Calu3 (cell line): Measurements from ENCODE around the gene TNNI3K. TPM values are rescaled to one million over a fixed set of nuclear protein-coding genes. Genes with fewer than 3 reads are reported as not detected.

ENCODE experiments used
- BruUV-seq: library from RNA; stranded (reverse); fragments of 400-500 nt; replicated peaks from 2 replicates; lab custom pipeline; 2021; lab: Mats Ljungman, UMichigan
- CTCF ChIA-PET: fragments of 300-600 bp; sonication (Branson Sonifier 250); formaldehyde crosslinking; loops from one replicate; lab custom pipeline; 2022; ENCODE audit warnings: antibody characterized with exemption; lab: Charles Lee
- DNase-seq: peaks from one replicate; pipeline ENCODE4 v3.0.0; 2022
- H3K27ac Mint-ChIP-seq: one replicate; pipeline ENCODE4 v1.8.0; 2022; ENCODE audit warnings: mixed read lengths; ENCODE audit not compliant: unreplicated experiment
- H3K27me3 Mint-ChIP-seq: one replicate; pipeline ENCODE4 v1.8.0; 2022; ENCODE audit warnings: mixed read lengths; ENCODE audit not compliant: unreplicated experiment
- H3K36me3 Mint-ChIP-seq: one replicate; pipeline ENCODE4 v1.8.0; 2022; ENCODE audit warnings: mild to moderate bottlenecking, moderate library complexity, mixed read lengths; ENCODE audit not compliant: insufficient read depth, unreplicated experiment
- H3K4me1 Mint-ChIP-seq: one replicate; pipeline ENCODE4 v1.8.0; 2022; ENCODE audit warnings: mild to moderate bottlenecking, low read depth, mixed read lengths; ENCODE audit not compliant: unreplicated experiment
- H3K4me3 Mint-ChIP-seq: one replicate; pipeline ENCODE4 v1.8.0; 2022; ENCODE audit warnings: mild to moderate bottlenecking, low read depth, moderate library complexity, mixed read lengths; ENCODE audit not compliant: unreplicated experiment
- H3K9me3 Mint-ChIP-seq: one replicate; pipeline ENCODE4 v1.8.0; 2022; ENCODE audit warnings: low read depth, mixed read lengths; ENCODE audit not compliant: unreplicated experiment
- CTCF ChIP-seq: fragments of 200-600 bp; IDR thresholded peaks from one replicate; pipeline ENCODE4 v1.8.0; 2022; ENCODE audit warnings: antibody characterized with exemption; ENCODE audit not compliant: unreplicated experiment
- intact Hi-C: fragments of 100-400 bp; cut with micrococcal nuclease; formaldehyde crosslinking; loops from one replicate; pipeline ENCODE4 v1.10.0; 2022; ENCODE audit not compliant: unreplicated experiment
- total RNA-seq: library from RNA; stranded (reverse); gene quantifications from 2 replicates; pipeline ENCODE4 v1.2.3, GENCODE V29; 2022

TNNI3K gene
- total RNA-seq, 1 experiment from 2014 or later: not detected

DNA sequence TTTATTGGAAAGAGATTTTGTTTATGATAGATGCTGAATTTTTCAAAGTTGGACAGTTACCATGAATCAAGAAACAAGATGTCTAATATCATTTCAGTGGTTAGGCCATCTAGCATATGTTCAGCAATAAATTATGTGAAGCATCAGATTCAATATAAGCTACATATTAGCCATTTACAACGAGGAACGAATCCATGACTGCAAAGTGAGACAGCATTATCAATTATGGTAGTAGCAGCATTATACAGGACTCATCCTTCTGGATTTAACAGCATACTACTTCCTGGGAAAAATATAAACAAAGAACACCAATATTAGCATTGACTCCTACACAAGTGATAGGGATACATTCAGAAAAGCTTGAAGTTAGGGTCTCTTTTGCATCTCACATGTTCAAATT lies 218.1 kb downstream of the TNNI3K start:
- Mint-ChIP-seq H3K9me3 (peaks cover 9% of the 10 kb centered on the region), H3K27ac (no peak overlapping the region), H3K4me1 (no peaks in the 10 kb centered on the region), H3K4me3 (no peak overlapping the region), H3K36me3 (no peaks in the 10 kb centered on the region), H3K27me3 (no peaks in the 10 kb centered on the region)
- CTCF ChIA-PET: no interaction called here
- no peak for TF ChIP-seq CTCF
- intact Hi-C loops: no loop called here
- DNase-seq: no peak
- BruUV-seq: no TSS peak

- DNase-seq: no peak
- intact Hi-C loops: no loop called here
- Mint-ChIP-seq H3K4me1 (no peaks in the 10 kb centered on the region), H3K9me3 (peaks cover 13% of the 10 kb centered on the region), H3K27ac (no peak overlapping the region), H3K4me3 (no peak overlapping the region), H3K36me3 (no peaks in the 10 kb centered on the region), H3K27me3 (no peaks in the 10 kb centered on the region)
- CTCF ChIA-PET: no interaction called here
- no peak for TF ChIP-seq CTCF
- no TSS peak for BruUV-seq
Observed at GRCh38 chr1:74455390-74455789, 220.2 kb downstream of the TNNI3K start.

DNA sequence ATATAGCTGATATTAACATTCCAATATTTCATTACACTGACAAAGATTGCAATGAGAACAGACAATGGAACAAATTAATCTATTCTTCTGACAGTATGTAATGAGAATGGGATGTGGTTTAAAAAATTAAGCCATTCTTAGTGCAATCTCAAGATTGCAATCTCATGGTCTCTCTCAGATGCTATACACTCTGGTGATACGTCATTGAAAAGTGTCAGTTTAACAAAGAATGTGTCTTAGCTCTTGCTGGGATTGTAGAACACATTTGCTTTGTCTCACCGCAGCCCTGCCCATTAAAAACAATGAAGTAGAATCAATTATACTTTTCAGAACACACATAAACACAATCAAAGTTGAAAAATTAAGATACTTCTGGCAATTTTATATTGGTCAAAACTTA lies 222.1 kb downstream of the TNNI3K start:
- intact Hi-C loops: no loop called here
- BruUV-seq: no TSS peak
- no peaks in the 10 kb centered on the region for H3K36me3 Mint-ChIP-seq
- H3K9me3 Mint-ChIP-seq: peaks cover 5% of the 10 kb centered on the region
- no peak for DNase-seq
- no peaks in the 10 kb centered on the region for H3K27me3 Mint-ChIP-seq
- H3K27ac Mint-ChIP-seq: no peak overlapping the region
- no peaks in the 10 kb centered on the region for H3K4me1 Mint-ChIP-seq
- no peak overlapping the region for H3K4me3 Mint-ChIP-seq
- TF ChIP-seq CTCF: no peak
- CTCF ChIA-PET: no interaction called here

- Mint-ChIP-seq H3K4me1 (no peaks in the 10 kb centered on the region), H3K27me3 (no peaks in the 10 kb centered on the region), H3K36me3 (no peaks in the 10 kb centered on the region), H3K9me3 (peaks cover 5% of the 10 kb centered on the region), H3K27ac (no peak overlapping the region), H3K4me3 (no peak overlapping the region)
- CTCF ChIA-PET: no interaction called here
- intact Hi-C loops: loop anchor here (10.0 kb wide), 1 partner anchor 269 kb away; the partner anchor contains the start of genes FPGT and LRRIQ3
- TF ChIP-seq CTCF: no peak
- no peak for DNase-seq
- no TSS peak for BruUV-seq
Observed at GRCh38 chr1:74463333-74463988, 228.3 kb downstream of the TNNI3K start.
